ENCODE results near the gene OR2M3.
"Not testable (repeated sequence)": the region's sequence is repeated elsewhere in the genome, so short reads cannot be mapped to it uniquely, and the experiment has no call there.

The OR2M3 gene

GRCh38 chr1:248229360-248229908 lies 32.4 kb downstream of the OR2M3 start:
- TF ChIP-seq CTCF (conservative IDR thresholded peaks at IDR 0.05; ENCODE audit: low read depth, low read length): no peak
- DNase-seq (ENCODE audit: low read depth): no peak
- H3K4me3 ChIP-seq (ENCODE audit: low read length): no peak overlapping the region

- DNase-seq (ENCODE audit: low read depth): no peak
- no peak for TF ChIP-seq CTCF (conservative IDR thresholded peaks at IDR 0.05; ENCODE audit: low read depth, low read length)
Observed at GRCh38 chr1:248231117-248231516, 34.1 kb downstream of the OR2M3 start, which contains the start of gene OR2M4. OR2M4 (plus strand) TSS chr1:248231417; CDS start chr1:248238929, 7,512 bp downstream.

GRCh38 chr1:248239478-248239877 lies 42.4 kb downstream of the OR2M3 start:
- TF ChIP-seq CTCF (conservative IDR thresholded peaks at IDR 0.05; ENCODE audit: low read depth, low read length): no peak
- DNase-seq (ENCODE audit: low read depth): no peak
- no peak overlapping the region for H3K4me3 ChIP-seq (ENCODE audit: low read length)

More at GRCh38 chr1:248231117-248231516, 34.1 kb downstream of the OR2M3 start, which contains the start of gene OR2M4:
- no peak within 1 kb of the TSS for H3K4me3 ChIP-seq (ENCODE audit: low read length)

- TF ChIP-seq CTCF (conservative IDR thresholded peaks at IDR 0.05; ENCODE audit: low read depth, low read length): peak; percentile 59
- DNase-seq (ENCODE audit: low read depth): no peak
Observed at GRCh38 chr1:248243204-248243603, 46.1 kb downstream of the OR2M3 start.

GRCh38 chr1:248259309-248259708 lies 62.2 kb downstream of the OR2M3 start:
- not testable (repeated sequence) for DNase-seq (ENCODE audit: low read depth)

More at GRCh38 chr1:248243204-248243603, 46.1 kb downstream of the OR2M3 start:
- H3K4me3 ChIP-seq (ENCODE audit: low read length): no peak overlapping the region

More at GRCh38 chr1:248259309-248259708, 62.2 kb downstream of the OR2M3 start:
- not testable (repeated sequence) for H3K4me3 ChIP-seq (ENCODE audit: low read length)
